CD14-positive monocyte (primary cell): ENCODE data around the gene CYTH4. TPM values are rescaled to one million over a fixed set of nuclear protein-coding genes. Genes with fewer than 3 reads are reported as not detected.
A peak's percentile ranks its signal among the peaks of the same experiment; 100 is the strongest.

Experiments used
- DNase-seq, 3 donors: peaks; one replicate each; pipeline ENCODE4 v3.0.0-alpha.2; 2011 to 2022
- H2AFZ ChIP-seq: 2 replicates; pipeline ENCODE4 v1.6.0; 2012; ENCODE audit warnings: mild to moderate bottlenecking, low read depth, low read length, inconsistent platforms; ENCODE audit not compliant: insufficient read depth, poor library complexity, severe bottlenecking
- H3K27ac ChIP-seq, 2 donors: 1 replicate in 1 of 2; 2 replicates in 1 of 2; pipeline ENCODE4 v1.5.1; 2012 to 2013; ENCODE audit warnings: low read length in 2 of 2, control low read depth in 1 of 2, inconsistent platforms in 1 of 2, low read depth in 1 of 2, mild to moderate bottlenecking in 1 of 2
- H3K27me3 ChIP-seq, 2 donors: one replicate each; pipeline versions ENCODE4 v1.6.0 to v1.6.1; 2011 to 2013; ENCODE audit warnings: low read length in 2 of 2; ENCODE audit not compliant: control insufficient read depth in 2 of 2, insufficient read depth in 2 of 2
- H3K36me3 ChIP-seq, 2 donors: replicated peaks in 1 of 2; 1 replicate in 1 of 2; 2 replicates in 1 of 2; pipeline versions ENCODE4 v1.5.1 to v1.6.1; 2012 to 2013; ENCODE audit warnings: low read length in 2 of 2, control low read depth in 1 of 2, inconsistent platforms in 1 of 2, mild to moderate bottlenecking in 1 of 2; ENCODE audit not compliant: insufficient read depth in 2 of 2, control insufficient read depth in 1 of 2
- H3K4me1 ChIP-seq, 2 donors: 1 replicate in 1 of 2; 2 replicates in 1 of 2; pipeline versions ENCODE4 v1.5.1 to v1.6.1; 2012 to 2013; ENCODE audit warnings: low read length in 2 of 2, control low read depth in 1 of 2, inconsistent platforms in 1 of 2, mild to moderate bottlenecking in 1 of 2, moderate library complexity in 1 of 2; ENCODE audit not compliant: insufficient read depth in 2 of 2, control insufficient read depth in 1 of 2
- H3K4me2 ChIP-seq: replicated peaks from 2 replicates; pipeline ENCODE3; 2012; ENCODE audit warnings: low read length, moderate library complexity, mild to moderate bottlenecking; ENCODE audit not compliant: poor library complexity, severe bottlenecking; ENCODE audit errors: extremely low read depth
- H3K4me3 ChIP-seq, 3 experiments: fragments of 200-600 bp in 1 of 3; sonication (generic) in 1 of 3; replicated peaks in 1 of 3; 1 replicate in 2 of 3; 2 replicates in 1 of 3; pipeline ENCODE4 v1.5.1; 2011 to 2013; ENCODE audit warnings: low read length in 3 of 3, mild to moderate bottlenecking in 3 of 3, control low read depth in 2 of 3, low read depth in 2 of 3, inconsistent platforms in 1 of 3, moderate library complexity in 1 of 3
- H3K79me2 ChIP-seq: 2 replicates; pipeline ENCODE4 v1.6.0; 2012; ENCODE audit warnings: mild to moderate bottlenecking, control low read depth, inconsistent platforms, low read length, moderate library complexity; ENCODE audit not compliant: insufficient read depth
- H3K9ac ChIP-seq: 2 replicates; pipeline ENCODE4 v1.6.0; 2017; ENCODE audit warnings: low read length, mild to moderate bottlenecking; ENCODE audit not compliant: insufficient read depth, poor library complexity, severe bottlenecking
- H3K9me3 ChIP-seq, 2 donors: replicated peaks in 1 of 2; 1 replicate in 1 of 2; 2 replicates in 1 of 2; pipeline versions ENCODE4 v1.5.1 to v1.6.1; 2012 to 2013; ENCODE audit warnings: low read length in 2 of 2, control low read depth in 1 of 2; ENCODE audit not compliant: control insufficient read depth in 1 of 2, insufficient read depth in 1 of 2
- H4K20me1 ChIP-seq: 2 replicates; pipeline ENCODE4 v1.6.0; 2012; ENCODE audit warnings: mild to moderate bottlenecking, low read length, control low read depth, moderate library complexity; ENCODE audit not compliant: insufficient read depth
- H3K27ac Mint-ChIP-seq, 7 donors: one replicate each; pipeline ENCODE4 v1.8.0; 2020; ENCODE audit warnings: mild to moderate bottlenecking in 7 of 7, mixed read lengths in 7 of 7, moderate library complexity in 6 of 7, inconsistent platforms in 2 of 7
- H3K27me3 Mint-ChIP-seq, 3 donors: one replicate each; pipeline ENCODE4 v1.8.0; 2021 to 2022; ENCODE audit warnings: low read depth in 3 of 3, mild to moderate bottlenecking in 3 of 3, mixed read lengths in 3 of 3, moderate library complexity in 3 of 3, inconsistent platforms in 1 of 3
- H3K36me3 Mint-ChIP-seq, 2 donors: one replicate each; pipeline ENCODE4 v1.8.0; 2020; ENCODE audit warnings: mixed read lengths in 2 of 2, inconsistent platforms in 1 of 2, mild to moderate bottlenecking in 1 of 2
- H3K4me1 Mint-ChIP-seq: one replicate; pipeline ENCODE4 v1.8.0; 2020; ENCODE audit warnings: mild to moderate bottlenecking, mixed read lengths
- H3K4me3 Mint-ChIP-seq, 2 donors: one replicate each; pipeline ENCODE4 v1.8.0; 2020; ENCODE audit warnings: mild to moderate bottlenecking in 2 of 2, mixed read lengths in 2 of 2, moderate library complexity in 1 of 2
- H3K9me3 Mint-ChIP-seq, 7 donors: one replicate each; pipeline ENCODE4 v1.8.0; 2020 to 2022; ENCODE audit warnings: mixed read lengths in 7 of 7, mild to moderate bottlenecking in 6 of 7, moderate library complexity in 6 of 7, inconsistent platforms in 2 of 7
- CTCF ChIP-seq: fragments of 200-600 bp; IDR thresholded peaks from one replicate; pipeline ENCODE4 v1.8.0; 2022; ENCODE audit warnings: antibody characterized with exemption, mild to moderate bottlenecking
- WGBS: methylation state at CpG from one replicate; pipeline ENCODE4 v1.1.5; 2013; ENCODE audit warnings: missing lambda C conversion rate; ENCODE audit not compliant: insufficient coverage; 5-methylcytosine and 5-hydroxymethylcytosine counted together
- intact Hi-C, 2 donors: fragments of 100-400 bp; cut with micrococcal nuclease; formaldehyde crosslinking; loops; one replicate each; pipeline versions ENCODE4 v1.15.0 to v1.15.1; 2023
- polyA plus RNA-seq, 3 donors: library from polyadenylated mRNA; depleted of rRNA in 1 of 3; unstranded in 2 of 3; stranded (reverse) in 1 of 3; fragments of 300-500 nt in 2 of 3; fragments of >200 nt in 1 of 3; fragmentation: Illumina TruSeq in 2 of 3; gene quantifications; 1 replicate in 2 of 3; 2 replicates in 1 of 3; pipeline ENCODE4 v1.2.3, GENCODE V29; 2012 to 2021

The CYTH4 gene
- polyA plus RNA-seq, 3 donors, result 51.0 to 254 (median 70.0) TPM

GRCh38 chr22:37285937-37286336 lies 3.6 kb downstream of the CYTH4 start:
- Histone ChIP-seq H3K36me3 (peaks cover 48 to 52% of the 10 kb centered on the region in 2 donors), H3K4me1 (peaks cover 76 to 98% of the 10 kb centered on the region in 2 donors), H3K4me3 (peak overlapping the region in 1 of 3 experiments; percentile 96), H3K4me2 (peak overlapping the region; percentile 90), H2AFZ (no peak overlapping the region), H3K27ac (peak overlapping the region; percentile 98 to 99), H4K20me1 (peaks cover 61% of the 10 kb centered on the region), H3K9ac (no peak overlapping the region), H3K79me2 (peaks cover 84% of the 10 kb centered on the region), H3K9me3 (no peaks in the 10 kb centered on the region), H3K27me3 (no peaks in the 10 kb centered on the region)
- intact Hi-C loops, result loop anchor here in 1 of 2 donors (1.0 to 2.0 kb wide), 3 partner anchors 15 to 18 kb away; no protein-coding TSS in a partner anchor
- DNase-seq, result no peak
- Mint-ChIP-seq H3K36me3 (peaks cover 60 to 68% of the 10 kb centered on the region in 2 donors), H3K4me1 (peaks cover 81% of the 10 kb centered on the region), H3K27ac (peak overlapping the region; percentile 7 to 99 (median 97)), H3K27me3 (peaks cover 0 to 4% (median 4%) of the 10 kb centered on the region in 3 donors), H3K4me3 (peak overlapping the region; percentile 24 to 98), H3K9me3 (peaks cover 0 to 2% (median 0%) of the 10 kb centered on the region in 7 donors)
- no peak for TF ChIP-seq CTCF
- 96% methylated on average over 7 of the region's 10 CpGs for WGBS

- H3K36me3 Mint-ChIP-seq, result peaks cover 76 to 82% of the 10 kb centered on the region in 2 donors
- peaks cover 82% of the 10 kb centered on the region for H3K4me1 Mint-ChIP-seq
- no peak overlapping the region for H3K4me3 Mint-ChIP-seq
- Histone ChIP-seq H2AFZ (no peak overlapping the region), H3K9me3 (no peaks in the 10 kb centered on the region), H3K27me3 (no peaks in the 10 kb centered on the region), H3K36me3 (peaks cover 64 to 68% of the 10 kb centered on the region in 2 donors), H3K79me2 (peaks cover 96% of the 10 kb centered on the region), H4K20me1 (peaks cover 77% of the 10 kb centered on the region), H3K4me3 (no peak overlapping the region), H3K4me1 (peaks cover 73 to 99% of the 10 kb centered on the region in 2 donors), H3K9ac (no peak overlapping the region), H3K27ac (no peak overlapping the region), H3K4me2 (no peak overlapping the region)
- 95% methylated on average over 3 of the region's 10 CpGs for WGBS
- peak in 1 of 3 donors; percentile 37 for DNase-seq
- intact Hi-C loops, result no loop called here
- peaks cover 0 to 4% (median 2%) of the 10 kb centered on the region in 3 donors for H3K27me3 Mint-ChIP-seq
- peak overlapping the region in 3 of 7 donors; percentile 10 to 68 (median 51) for H3K27ac Mint-ChIP-seq
- peaks cover 0 to 3% (median 0%) of the 10 kb centered on the region in 7 donors for H3K9me3 Mint-ChIP-seq
- TF ChIP-seq CTCF, result no peak
Measured at GRCh38 chr22:37287550-37287951, 5.2 kb downstream of the CYTH4 start.
